ENCODE results near the gene OR10A6. TPM values are rescaled to one million over a fixed set of nuclear protein-coding genes. Genes with fewer than 3 reads are reported as not detected.

The OR10A6 gene
- total RNA-seq, 4 donors from 2014 or later = not detected

- in situ Hi-C loops (cut with MboI; ENCODE audit: low pct_ligation_motif_present in 1 of 4, low pct_unique_long_range_greater_than_20kb in 1 of 4, low sequenced_read_pairs in 3 of 4) = no loop called here
- Histone ChIP-seq H3K4me3 (no peak overlapping the region), H3K9me3 (no peaks in the 10 kb centered on the region), H3K27ac (peak overlapping the region; percentile 21 to 51 (median 33)), H3K4me1 (peaks cover 0 to 21% (median 12%) of the 10 kb centered on the region in 4 donors), H3K36me3 (no peaks in the 10 kb centered on the region), H3K27me3 (no peaks in the 10 kb centered on the region)
- TF ChIP-seq POLR2A (IDR thresholded peaks at IDR 0.05) (no peak), CTCF (IDR thresholded peaks at IDR 0.05) (no peak), POLR2AphosphoS5 (IDR thresholded peaks at IDR 0.05) (no peak), EP300 (IDR thresholded peaks at IDR 0.05; ENCODE audit: low read depth) (no peak)
- intact Hi-C loops (cut with DNase I; ENCODE audit: low total_unique reads) = no loop called here
- no peak for DNase-seq
- 14 to 20% methylated on average over 2 to 3 of the region's 3 CpGs for WGBS, 2 donors (ENCODE audit: low coverage in 1 of 2)
Measured at GRCh38 chr11:7901319-7901854, 29.7 kb downstream of the OR10A6 start.

- in situ Hi-C loops (cut with MboI; ENCODE audit: low pct_ligation_motif_present in 1 of 4, low pct_unique_long_range_greater_than_20kb in 1 of 4, low sequenced_read_pairs in 3 of 4) (no loop called here), intact Hi-C loops (cut with DNase I; ENCODE audit: low total_unique reads) (no loop called here)
- Histone ChIP-seq H3K36me3 (no peaks in the 10 kb centered on the region), H3K27me3 (no peaks in the 10 kb centered on the region), H3K9me3 (no peaks in the 10 kb centered on the region), H3K27ac (peak overlapping the region; percentile 21 to 51 (median 33)), H3K4me3 (no peak overlapping the region), H3K4me1 (peaks cover 0 to 21% (median 12%) of the 10 kb centered on the region in 4 donors)
- TF ChIP-seq EP300 (IDR thresholded peaks at IDR 0.05; ENCODE audit: low read depth) (no peak), POLR2AphosphoS5 (IDR thresholded peaks at IDR 0.05) (peak in 1 of 3 donors; percentile 26), CTCF (IDR thresholded peaks at IDR 0.05) (no peak), POLR2A (IDR thresholded peaks at IDR 0.05) (no peak)
- 60 to 67% methylated on average over 4 of the region's 4 CpGs for WGBS, 2 donors (ENCODE audit: low coverage in 1 of 2)
- DNase-seq = peak; percentile 29
Measured at GRCh38 chr11:7900686-7901085, 30.4 kb downstream of the OR10A6 start.

- Histone ChIP-seq H3K36me3 (no peaks in the 10 kb centered on the region), H3K27ac (no peak overlapping the region), H3K4me3 (no peak overlapping the region), H3K9me3 (no peaks in the 10 kb centered on the region), H3K4me1 (peaks cover 0 to 26% (median 12%) of the 10 kb centered on the region in 4 donors), H3K27me3 (no peaks in the 10 kb centered on the region)
- no peak for DNase-seq
- no peak for TF ChIP-seq POLR2AphosphoS5 (IDR thresholded peaks at IDR 0.05)
- TF ChIP-seq CTCF (IDR thresholded peaks at IDR 0.05) = no peak
- TF ChIP-seq POLR2A (IDR thresholded peaks at IDR 0.05) = no peak
- TF ChIP-seq EP300 (IDR thresholded peaks at IDR 0.05; ENCODE audit: low read depth) = no peak
- intact Hi-C loops (cut with DNase I; ENCODE audit: low total_unique reads) (no loop called here), in situ Hi-C loops (cut with MboI; ENCODE audit: low pct_ligation_motif_present in 1 of 4, low pct_unique_long_range_greater_than_20kb in 1 of 4, low sequenced_read_pairs in 3 of 4) (loop anchor here in 1 of 4 donors (10.0 to 25.0 kb wide), 2 partner anchors 85 to 188 kb away; partner anchors contain the start of genes EIF3F and TUB)
- 59 to 63% methylated on average over 1 to 4 of the region's 4 CpGs for WGBS, 2 donors (ENCODE audit: low coverage in 1 of 2)
Measured at GRCh38 chr11:7899418-7899817, 31.6 kb downstream of the OR10A6 start.

GRCh38 chr11:7898666-7899283, 32.3 kb downstream of the OR10A6 start:
- H3K9me3 ChIP-seq = no peaks in the 10 kb centered on the region
- no peak overlapping the region for H3K27ac ChIP-seq
- no peaks in the 10 kb centered on the region for H3K36me3 ChIP-seq
- intact Hi-C loops (cut with DNase I; ENCODE audit: low total_unique reads) = no loop called here
- H3K27me3 ChIP-seq = no peaks in the 10 kb centered on the region
- 88 to 90% methylated on average over 5 of the region's 5 CpGs for WGBS, 2 donors (ENCODE audit: low coverage in 1 of 2)
- no peak overlapping the region for H3K4me3 ChIP-seq
- H3K4me1 ChIP-seq = peaks cover 0 to 20% (median 8%) of the 10 kb centered on the region in 4 donors
- DNase-seq = no peak
- in situ Hi-C loops (cut with MboI; ENCODE audit: low pct_ligation_motif_present in 1 of 4, low pct_unique_long_range_greater_than_20kb in 1 of 4, low sequenced_read_pairs in 3 of 4) = loop anchor here in 1 of 4 donors (10.0 to 25.0 kb wide), 2 partner anchors 86 to 189 kb away; partner anchors contain the start of genes EIF3F and TUB
- TF ChIP-seq EP300 (IDR thresholded peaks at IDR 0.05; ENCODE audit: low read depth) = no peak
- TF ChIP-seq POLR2A (IDR thresholded peaks at IDR 0.05) = no peak
- no peak for TF ChIP-seq CTCF (IDR thresholded peaks at IDR 0.05)
- TF ChIP-seq POLR2AphosphoS5 (IDR thresholded peaks at IDR 0.05) = no peak

Measured in transverse colon (tissue), 4 donors.